HepG2 (cell line): ENCODE measurements around the gene WEE1. TPM values are rescaled to one million over a fixed set of nuclear protein-coding genes. Genes with fewer than 3 reads are reported as not detected.

Experiments
- ATAC-seq: fragments of 200-7000 bp; cut with Tn5 transposase; 3 replicates; pipeline ENCODE4 v1.9.1; 2020; ENCODE audit warnings: mild to moderate bottlenecking, moderate library complexity
- BruUV-seq: library from RNA; stranded (reverse); fragments of 400-500 nt; replicated peaks from 2 replicates; lab custom pipeline; 2021; lab: Mats Ljungman, UMichigan
- CTCF ChIA-PET: fragments of 300-600 bp; formaldehyde crosslinking; extraction: SDS; loops from one replicate; lab custom pipeline; 2021; ENCODE audit warnings: low total read pairs, inconsistent platforms, low intra/inter-chr PET ratio; lab: Yijun Ruan, JAX
- POLR2A ChIA-PET: fragments of 350-600 bp; sonication (Branson Sonifier 250); formaldehyde crosslinking; loops from one replicate; lab custom pipeline; 2020; ENCODE audit warnings: antibody characterized with exemption, inconsistent platforms; lab: Yijun Ruan, JAX
- DNase-seq: peaks from one replicate; pipeline ENCODE4 v3.0.0-alpha.2; 2015; ENCODE audit warnings: low spot score
- FAIRE-seq: peaks from 3 replicates; lab custom pipeline; 2011; peaks lifted over from hg19 to GRCh38; lab: Jason Lieb, UNC
- H2AFZ ChIP-seq: one replicate; pipeline ENCODE4 v1.6.1; 2011; ENCODE audit warnings: low read length, inconsistent platforms
- H3K27ac ChIP-seq: fragments of 300-600 bp; 3 replicates; pipeline ENCODE4 v1.8.0; 2011; ENCODE audit warnings: mixed run types, mild to moderate bottlenecking, mixed read lengths, low read length, inconsistent platforms; ENCODE audit not compliant: insufficient read depth; ENCODE audit errors: extremely low read length
- H3K27me3 ChIP-seq, 2 experiments: fragments of 200-600 bp in 1 of 2; 2 replicates in 1 of 2; 3 replicates in 1 of 2; pipeline versions ENCODE4 v1.6.0 to v1.8.0; 2011; ENCODE audit warnings: low read length in 2 of 2, mild to moderate bottlenecking in 2 of 2, moderate library complexity in 2 of 2, inconsistent platforms in 1 of 2; ENCODE audit not compliant: insufficient read depth in 2 of 2, control insufficient read depth in 1 of 2
- H3K36me3 ChIP-seq, 2 experiments: fragments of 200-600 bp in 1 of 2; replicated peaks in 1 of 2; 2 replicates in 1 of 2; 3 replicates in 1 of 2; pipeline versions ENCODE4 v1.5.1 to v1.8.0; 2011; ENCODE audit warnings: low read length in 2 of 2, inconsistent platforms in 1 of 2; ENCODE audit not compliant: insufficient read depth in 2 of 2, control insufficient read depth in 1 of 2
- H3K4me1 ChIP-seq: 2 replicates; pipeline ENCODE4 v1.5.1; 2012; ENCODE audit warnings: low read length, inconsistent platforms; ENCODE audit not compliant: insufficient read depth
- H3K4me2 ChIP-seq: 2 replicates; pipeline ENCODE4 v1.6.0; 2011; ENCODE audit warnings: low read depth, low read length, inconsistent platforms
- H3K4me3 ChIP-seq, 3 experiments: fragments of 200-600 bp in 1 of 3; sonication (generic), shearing (Covaris generic) in 1 of 3; replicated peaks in 1 of 3; 2 replicates each; pipeline ENCODE4 v1.5.1; 2011 to 2016; ENCODE audit warnings: low read length in 3 of 3, inconsistent platforms in 2 of 3, low read depth in 2 of 3, mild to moderate bottlenecking in 2 of 3, control low read depth in 1 of 3, mixed read lengths in 1 of 3; ENCODE audit not compliant: insufficient read depth in 1 of 3
- H3K79me2 ChIP-seq: one replicate; pipeline ENCODE4 v1.6.1; 2011; ENCODE audit warnings: low read length, inconsistent platforms; ENCODE audit not compliant: insufficient read depth
- H3K9ac ChIP-seq: 2 replicates; pipeline ENCODE4 v1.6.0; 2011; ENCODE audit warnings: mild to moderate bottlenecking, low read depth, low read length, inconsistent platforms; ENCODE audit not compliant: insufficient read depth
- H3K9me3 ChIP-seq: 2 replicates; pipeline ENCODE4 v1.5.1; 2012; ENCODE audit warnings: mild to moderate bottlenecking, low read length
- H4K20me1 ChIP-seq: 2 replicates; pipeline ENCODE4 v1.6.0; 2011; ENCODE audit warnings: inconsistent platforms, mild to moderate bottlenecking, low read length, moderate library complexity; ENCODE audit not compliant: insufficient read depth
- HNRNPK ChIP-seq: fragments of 200-400 bp; formaldehyde crosslinking; IDR thresholded peaks from 2 replicates; pipeline ENCODE4 v1.6.1; 2018; ENCODE audit warnings: low read length, low read depth, moderate library complexity, mild to moderate bottlenecking; ENCODE audit not compliant: poor library complexity, severe bottlenecking
- HNRNPUL1 ChIP-seq: fragments of 200-400 bp; formaldehyde crosslinking; IDR thresholded peaks from 2 replicates; pipeline ENCODE4 v1.6.1; 2017; ENCODE audit warnings: low read depth, mild to moderate bottlenecking, low read length, moderate library complexity
- MIER2 ChIP-seq: IDR thresholded peaks from 2 replicates; pipeline ENCODE4 v1.6.1; 2016; ENCODE audit warnings: missing biosample characterization, missing genetic modification reagents
- POLR2AphosphoS5 ChIP-seq: IDR thresholded peaks from 2 replicates; pipeline ENCODE4 v1.6.1; 2012; ENCODE audit warnings: low read depth, low read length
- TEAD2 ChIP-seq: sonication (generic); formaldehyde crosslinking; IDR thresholded peaks from 2 replicates; pipeline ENCODE4 v1.9.0; 2021; ENCODE audit warnings: missing genetic modification reagents
- ZNF570 ChIP-seq: sonication (generic); formaldehyde crosslinking; IDR thresholded peaks from 2 replicates; pipeline ENCODE4 v1.4.0; 2020; ENCODE audit warnings: mild to moderate bottlenecking, missing genetic modification reagents, borderline replicate concordance
- WGBS: methylation state at CpG from one replicate; pipeline ENCODE4 v1.1.6; 2017; ENCODE audit warnings: low lambda C conversion rate; 5-methylcytosine and 5-hydroxymethylcytosine counted together
- in situ Hi-C: cut with HindIII; loops from 2 replicates; pipeline ENCODE4 v1.10.0; 2017; ENCODE audit warnings: low pct_unique_long_range_greater_than_20kb; ENCODE audit not compliant: extremely low pct_ligation_motif_present
- intact Hi-C: fragments of 100-400 bp; cut with micrococcal nuclease; formaldehyde crosslinking; loops from one replicate; pipeline ENCODE4 v1.10.0; 2022; ENCODE audit not compliant: unreplicated experiment
- polyA plus RNA-seq, 8 experiments: library from polyadenylated mRNA; depleted of rRNA in 3 of 8; stranded (reverse) in 7 of 8; unstranded in 1 of 8; fragments of >200 nt; fragmentation: Illumina TruSeq in 4 of 8; extraction: Trizol in 4 of 8; gene quantifications; 2 replicates each; pipeline versions ENCODE4 v1.2.1 to v1.2.3, GENCODE V29; 2011 to 2016; ENCODE audit warnings: low read depth in 4 of 8, missing spikeins in 1 of 8, mixed read lengths in 1 of 8; ENCODE audit not compliant: insufficient read depth in 1 of 8
- total RNA-seq, 5 experiments: library from RNA; depleted of rRNA; stranded (reverse); fragments of >200 nt; fragmentation: Illumina TruSeq; extraction: Trizol; gene quantifications; 2 replicates each; pipeline ENCODE4 v1.2.3, GENCODE V29; 2016; ENCODE audit warnings: low read depth in 1 of 5
- TF ChIP-seq, protein P1 (sequence below): sonication (generic); formaldehyde crosslinking; IDR thresholded peaks from 2 replicates; pipeline ENCODE4 v1.5.0; 2020; ENCODE audit warnings: mild to moderate bottlenecking, missing genetic modification reagents
- TF ChIP-seq, protein P2 (sequence below): sonication (generic); formaldehyde crosslinking; IDR thresholded peaks from 2 replicates; pipeline ENCODE4 v1.5.0; 2020; ENCODE audit warnings: mild to moderate bottlenecking, missing genetic modification reagents

The WEE1 gene
- total and polyA plus RNA-seq, 2 of the 13 experiments (the other 11 are each of a cell fraction or from before 2014, with no cell fraction given), result 31.4 to 63.7 TPM

DNA sequence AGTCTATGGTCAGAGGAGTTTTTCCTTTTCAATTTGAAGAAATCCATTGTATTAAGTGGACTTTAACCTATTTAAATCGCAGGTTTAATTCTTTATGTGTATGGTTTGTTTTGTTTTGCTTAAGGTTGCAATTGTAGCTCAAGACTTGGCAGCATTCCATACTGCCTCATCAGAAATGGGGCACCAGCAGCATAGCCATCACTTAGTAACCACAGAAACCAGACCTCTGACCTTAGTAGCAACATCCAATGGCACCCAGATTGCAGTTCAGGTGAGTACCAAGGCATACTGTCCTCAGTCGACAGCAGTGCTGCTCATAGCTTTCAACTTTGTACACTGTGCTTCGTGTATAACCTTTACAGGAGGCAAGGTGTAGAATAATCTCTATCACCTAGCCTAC is 48.4 kb upstream of the WEE1 start:
- Histone ChIP-seq H3K79me2 (no peaks in the 10 kb centered on the region), H3K27ac (no peak overlapping the region), H3K4me1 (peaks cover 16% of the 10 kb centered on the region), H3K4me2 (no peak overlapping the region), H4K20me1 (no peaks in the 10 kb centered on the region), H3K9ac (no peak overlapping the region), H3K4me3 (no peak overlapping the region)
- DNase-seq, result no peak
- CTCF ChIA-PET, result no interaction called here
- POLR2A ChIA-PET, result interaction anchor here (1.6 kb wide), 1 partner anchor 48 kb away, joined by 4 read pairs; the partner anchor contains the start of gene WEE1
- in situ Hi-C loops, result no loop called here
- TF ChIP-seq, protein P1, sequence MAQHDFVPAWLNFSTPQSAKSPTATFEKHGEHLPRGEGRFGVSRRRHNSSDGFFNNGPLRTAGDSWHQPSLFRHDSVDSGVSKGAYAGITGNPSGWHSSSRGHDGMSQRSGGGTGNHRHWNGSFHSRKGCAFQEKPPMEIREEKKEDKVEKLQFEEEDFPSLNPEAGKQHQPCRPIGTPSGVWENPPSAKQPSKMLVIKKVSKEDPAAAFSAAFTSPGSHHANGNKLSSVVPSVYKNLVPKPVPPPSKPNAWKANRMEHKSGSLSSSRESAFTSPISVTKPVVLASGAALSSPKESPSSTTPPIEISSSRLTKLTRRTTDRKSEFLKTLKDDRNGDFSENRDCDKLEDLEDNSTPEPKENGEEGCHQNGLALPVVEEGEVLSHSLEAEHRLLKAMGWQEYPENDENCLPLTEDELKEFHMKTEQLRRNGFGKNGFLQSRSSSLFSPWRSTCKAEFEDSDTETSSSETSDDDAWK (CRISPR knock-in tag), result no peak
- TF ChIP-seq, protein P2, sequence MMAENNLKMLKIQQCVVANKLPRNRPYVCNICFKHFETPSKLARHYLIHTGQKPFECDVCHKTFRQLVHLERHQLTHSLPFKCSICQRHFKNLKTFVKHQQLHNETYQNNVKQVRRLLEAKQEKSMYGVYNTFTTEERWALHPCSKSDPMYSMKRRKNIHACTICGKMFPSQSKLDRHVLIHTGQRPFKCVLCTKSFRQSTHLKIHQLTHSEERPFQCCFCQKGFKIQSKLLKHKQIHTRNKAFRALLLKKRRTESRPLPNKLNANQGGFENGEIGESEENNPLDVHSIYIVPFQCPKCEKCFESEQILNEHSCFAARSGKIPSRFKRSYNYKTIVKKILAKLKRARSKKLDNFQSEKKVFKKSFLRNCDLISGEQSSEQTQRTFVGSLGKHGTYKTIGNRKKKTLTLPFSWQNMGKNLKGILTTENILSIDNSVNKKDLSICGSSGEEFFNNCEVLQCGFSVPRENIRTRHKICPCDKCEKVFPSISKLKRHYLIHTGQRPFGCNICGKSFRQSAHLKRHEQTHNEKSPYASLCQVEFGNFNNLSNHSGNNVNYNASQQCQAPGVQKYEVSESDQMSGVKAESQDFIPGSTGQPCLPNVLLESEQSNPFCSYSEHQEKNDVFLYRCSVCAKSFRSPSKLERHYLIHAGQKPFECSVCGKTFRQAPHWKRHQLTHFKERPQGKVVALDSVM (CRISPR knock-in tag), result no peak
- TF ChIP-seq HNRNPUL1 (no peak), MIER2 (no peak), TEAD2 (CRISPR knock-in tag) (no peak), ZNF570 (no peak), POLR2AphosphoS5 (no peak), HNRNPK (no peak)
- TF ChIP-seq, all 625 proteins: peak for 0
- FAIRE-seq, result no peak
- Histone ChIP-seq H3K36me3 (peaks cover 3 to 24% of the 10 kb centered on the region in 2 experiments; a peak in 3 of 5 replicates), H2AFZ (no peak overlapping the region), H3K27me3 (no peaks in the 10 kb centered on the region), H3K9me3 (no peaks in the 10 kb centered on the region)
- no TSS peak for BruUV-seq
- ATAC-seq, result no peak
- WGBS, result 99% methylated on average over 3 of the region's 3 CpGs
- intact Hi-C loops, result no loop called here
